ENCODE results near the gene RALBP1.

DNA sequence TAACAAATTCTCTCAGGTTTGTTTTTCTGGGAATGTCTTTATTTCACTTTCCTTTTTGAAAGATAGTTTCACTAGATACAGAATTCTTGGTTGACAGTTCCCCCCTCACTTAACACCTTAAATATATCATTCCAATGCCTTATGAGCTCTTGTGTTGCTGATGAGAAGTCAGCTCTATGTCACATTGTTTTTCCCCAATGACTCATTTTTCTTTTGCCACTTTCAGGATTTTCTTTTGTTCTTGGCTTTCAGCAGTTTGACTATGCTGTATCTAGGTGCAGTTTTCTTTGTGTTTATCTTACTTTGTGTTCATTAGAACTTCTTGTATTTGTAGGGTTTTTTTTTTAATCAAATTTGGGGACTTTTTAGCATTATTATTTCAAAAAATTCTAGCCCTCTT, 5.6 kb upstream of the RALBP1 start:
- TF ChIP-seq POLR2A (IDR thresholded peaks at IDR 0.05; ENCODE audit: low read depth, low read length) (no peak), POLR2AphosphoS5 (IDR thresholded peaks at IDR 0.05; ENCODE audit: low read depth, low read length) (no peak), TAF1 (IDR thresholded peaks at IDR 0.05; ENCODE audit: borderline replicate concordance, low read depth, low read length) (no peak)
